Measurements from ENCODE around the gene SMIM11.

DNA sequence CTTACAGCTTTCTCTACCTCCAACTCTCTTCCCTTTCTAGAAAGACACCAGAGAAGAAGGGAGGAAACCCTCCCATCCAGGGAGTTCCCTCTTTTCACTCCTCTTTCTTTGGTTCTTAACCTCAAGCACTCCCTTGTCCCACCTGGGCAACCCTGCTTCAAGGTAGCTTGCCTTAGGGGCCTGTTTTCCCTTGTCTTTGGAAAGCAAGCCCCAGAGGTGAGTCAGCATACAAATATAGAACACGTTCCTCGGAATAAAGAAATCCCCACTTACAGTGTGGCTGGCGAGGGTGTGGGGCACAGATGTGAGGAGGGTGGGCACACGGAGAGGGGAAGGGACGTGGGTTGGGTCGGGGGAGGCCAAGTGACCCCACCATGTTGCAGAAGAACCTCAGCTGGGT, 37.6 kb upstream of the SMIM11 start:
- TF ChIP-seq, protein P1, sequence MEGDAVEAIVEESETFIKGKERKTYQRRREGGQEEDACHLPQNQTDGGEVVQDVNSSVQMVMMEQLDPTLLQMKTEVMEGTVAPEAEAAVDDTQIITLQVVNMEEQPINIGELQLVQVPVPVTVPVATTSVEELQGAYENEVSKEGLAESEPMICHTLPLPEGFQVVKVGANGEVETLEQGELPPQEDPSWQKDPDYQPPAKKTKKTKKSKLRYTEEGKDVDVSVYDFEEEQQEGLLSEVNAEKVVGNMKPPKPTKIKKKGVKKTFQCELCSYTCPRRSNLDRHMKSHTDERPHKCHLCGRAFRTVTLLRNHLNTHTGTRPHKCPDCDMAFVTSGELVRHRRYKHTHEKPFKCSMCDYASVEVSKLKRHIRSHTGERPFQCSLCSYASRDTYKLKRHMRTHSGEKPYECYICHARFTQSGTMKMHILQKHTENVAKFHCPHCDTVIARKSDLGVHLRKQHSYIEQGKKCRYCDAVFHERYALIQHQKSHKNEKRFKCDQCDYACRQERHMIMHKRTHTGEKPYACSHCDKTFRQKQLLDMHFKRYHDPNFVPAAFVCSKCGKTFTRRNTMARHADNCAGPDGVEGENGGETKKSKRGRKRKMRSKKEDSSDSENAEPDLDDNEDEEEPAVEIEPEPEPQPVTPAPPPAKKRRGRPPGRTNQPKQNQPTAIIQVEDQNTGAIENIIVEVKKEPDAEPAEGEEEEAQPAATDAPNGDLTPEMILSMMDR (conservative IDR thresholded peaks at IDR 0.05 in 1 of 2, IDR thresholded peaks at IDR 0.05 in 1 of 2; ENCODE audit: low read depth in 1 of 2, low read length in 2 of 2) = no peak
- TF ChIP-seq EZH2 (IDR thresholded peaks at IDR 0.05; ENCODE audit: low read length, missing control alignments) = no peak

Data from fibroblast of lung (primary cell).